AG04450 (cell line): Measurements from ENCODE around the gene ZMAT3. TPM values are rescaled to one million over a fixed set of nuclear protein-coding genes. Genes with fewer than 3 reads are reported as not detected.

Source experiments
- CTCF ChIA-PET: fragments of 300-600, 350-600 bp; formaldehyde crosslinking; extraction: SDS; loops from one replicate; lab custom pipeline; 2022; ENCODE audit warnings: antibody characterized with exemption, inconsistent platforms; lab: Charles Lee
- POLR2A ChIA-PET: fragments of 350-600 bp; formaldehyde crosslinking; extraction: SDS; loops from one replicate; lab custom pipeline; 2021; ENCODE audit warnings: antibody characterized with exemption, inconsistent platforms; lab: Yijun Ruan, JAX
- DNase-seq: peaks from one replicate; pipeline ENCODE4 v3.0.0-alpha.2; 2011; ENCODE audit warnings: low read depth, low spot score
- H3K27ac ChIP-seq: one replicate; pipeline ENCODE4 v1.5.1; 2012; ENCODE audit warnings: low read depth, low read length, control low read depth
- H3K27me3 ChIP-seq: one replicate; pipeline ENCODE4 v1.6.0; 2012; ENCODE audit warnings: low read length; ENCODE audit not compliant: control insufficient read depth, insufficient read depth
- H3K4me3 ChIP-seq: 2 replicates; pipeline ENCODE4 v1.5.1; 2011; ENCODE audit warnings: mild to moderate bottlenecking, low read depth, low read length, control low read depth
- H3K9me3 ChIP-seq: 2 replicates; pipeline ENCODE4 v1.5.1; 2012; ENCODE audit warnings: low read length; ENCODE audit not compliant: control insufficient read depth, insufficient read depth
- CTCF ChIP-seq: IDR thresholded peaks from 2 replicates; pipeline ENCODE4 v1.5.1; 2011; ENCODE audit warnings: low read depth, low read length, control low read depth, inconsistent platforms
- polyA plus RNA-seq: library from polyadenylated mRNA; depleted of rRNA; stranded (reverse); fragments of >200 nt; gene quantifications from 2 replicates; pipeline ENCODE4 v1.2.3, GENCODE V29; 2011; rRNA removed
- small RNA-seq: library from RNA; depleted of rRNA; stranded (forward); fragments of <200 nt; gene quantifications from one replicate; pipeline ENCODE3, GENCODE V24; 2012; ENCODE audit warnings: low read depth; ENCODE audit not compliant: insufficient read length

Gene ZMAT3
- polyA plus RNA-seq, 1 experiment = 51.9 TPM

- Histone ChIP-seq H3K27ac (no peak overlapping the region), H3K9me3 (no peaks in the 10 kb centered on the region), H3K27me3 (no peaks in the 10 kb centered on the region), H3K4me3 (no peak overlapping the region)
- TF ChIP-seq CTCF = no peak
- ChIA-PET CTCF (interaction anchor here (4.2 kb wide), 2 partner anchors 530 to 536 kb away, joined by 33 to 127 read pairs; no protein-coding TSS in a partner anchor), POLR2A (no interaction called here)
- no peak for DNase-seq
These were observed 102.5 kb downstream of the ZMAT3 start for GRCh38 chr3:178969004-178969700.

Small RNAs within 50 kb of the gene (small RNA-seq; reads per million reads assigned to genes)
- not detected for gene RF00019

Other genes starting within 250 kb of the ZMAT3 start
- gene PIK3CA, start 76.5 kb upstream of the ZMAT3 start, polyA plus RNA-seq = 13.9 and 21.4 TPM in 2 replicates
- gene KCNMB3, start 179.3 kb upstream of the ZMAT3 start, polyA plus RNA-seq = 0.65 and 0.89 TPM in 2 replicates